Activated CD8-positive, alpha-beta memory T cell treated with anti-CD3 and anti-CD28 coated beads for 1 hour (primary cell): Measurements from ENCODE around the gene KCTD3.

Source experiments
- DNase-seq, 2 donors: peaks; one replicate each; pipeline ENCODE4 v3.0.0-alpha.2; 2020; ENCODE audit warnings: low read depth in 1 of 2; ENCODE audit errors: extremely low read depth in 1 of 2

The KCTD3 gene

DNA sequence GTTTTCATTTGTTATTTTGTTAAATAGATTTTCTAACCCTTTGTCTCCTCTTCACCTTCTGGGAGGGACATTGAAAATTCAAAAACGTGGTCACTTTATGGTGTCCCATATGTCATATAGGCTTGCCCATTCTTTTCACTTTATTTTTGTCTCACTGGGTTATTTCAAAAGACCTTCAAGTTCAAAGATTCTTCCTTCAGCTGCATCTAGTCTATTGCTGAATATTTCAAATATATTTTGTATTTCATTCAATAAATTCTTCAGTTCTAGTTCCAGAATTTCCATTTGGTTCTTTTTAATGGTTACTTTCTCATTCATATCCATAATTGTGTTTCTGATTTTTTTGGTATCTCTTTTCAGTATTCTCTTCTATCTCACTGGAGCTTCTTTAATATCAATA, 11.6 kb upstream of the KCTD3 start:
- no peak for DNase-seq

DNA sequence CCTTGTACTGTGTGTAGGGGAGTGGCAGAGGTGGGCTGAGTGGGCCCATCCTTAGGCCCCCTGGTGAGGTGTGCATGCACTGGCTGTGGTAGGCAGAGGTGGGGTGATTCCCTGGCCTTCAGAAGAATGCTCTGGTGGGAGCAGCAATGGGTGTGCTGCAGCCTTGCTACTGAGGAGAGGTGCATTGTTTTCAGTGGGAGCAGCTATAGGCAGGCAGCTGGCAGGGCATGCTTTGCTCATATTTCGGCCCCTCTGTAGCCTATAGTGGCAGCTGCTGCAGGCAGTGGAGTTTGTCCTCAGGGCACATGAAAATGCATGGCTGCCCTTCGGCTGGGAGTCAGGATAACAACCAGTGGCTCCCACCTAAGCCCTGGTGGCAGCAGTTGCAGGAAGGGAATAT, 10.1 kb upstream of the KCTD3 start:
- no peak for DNase-seq

DNA sequence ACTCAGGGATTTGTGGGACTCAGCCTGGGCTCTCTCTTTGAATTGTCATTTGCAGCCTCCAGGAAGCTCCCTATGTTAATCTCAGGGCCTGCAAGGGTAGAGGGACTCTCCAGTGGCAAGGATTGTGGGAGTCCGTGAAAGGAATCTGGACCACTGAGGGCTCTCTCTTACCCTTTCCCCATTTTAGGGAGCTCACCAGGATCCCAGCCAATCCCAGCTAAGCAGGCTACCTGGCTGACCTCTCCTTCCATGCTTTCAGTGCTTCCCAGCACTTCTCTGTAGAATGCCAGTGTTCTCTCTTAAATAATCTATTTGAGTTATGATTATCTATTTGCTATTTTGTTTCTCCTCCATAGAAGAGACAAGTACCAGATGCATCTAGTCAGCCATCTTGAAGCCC, 9.6 kb upstream of the KCTD3 start:
- DNase-seq = no peak

- no peak for DNase-seq
Observed at GRCh38 chr1:215557992-215558626, 9.0 kb upstream of the KCTD3 start.

GRCh38 chr1:215567491-215568298, 591 bp downstream of the KCTD3 start:
- peak in 1 of 2 donors; percentile 6 for DNase-seq

- DNase-seq = no peak
Observed at GRCh38 chr1:215568299-215568692, 1.2 kb downstream of the KCTD3 start.

GRCh38 chr1:215569986-215570824, 3.1 kb downstream of the KCTD3 start:
- no peak for DNase-seq

DNA sequence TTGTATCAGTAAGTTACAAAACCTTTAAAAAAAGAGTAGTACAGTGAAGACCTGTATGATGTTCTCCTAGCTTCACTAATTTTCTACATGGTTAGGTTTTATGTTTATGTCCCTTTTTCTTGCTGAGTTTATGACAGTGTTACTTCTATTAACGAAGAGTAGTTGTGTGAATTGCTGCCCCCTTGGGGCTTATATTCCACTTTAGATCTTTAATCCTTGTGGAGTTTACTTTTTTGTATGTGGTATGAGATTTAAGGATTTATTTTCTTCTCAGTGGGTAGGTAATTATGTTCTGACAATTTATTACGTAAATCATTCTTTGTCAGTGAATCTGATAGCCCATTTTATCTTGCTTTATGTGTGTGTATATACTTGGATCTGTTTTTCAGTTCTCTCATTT, 14.8 kb downstream of the KCTD3 start:
- no peak for DNase-seq

DNA sequence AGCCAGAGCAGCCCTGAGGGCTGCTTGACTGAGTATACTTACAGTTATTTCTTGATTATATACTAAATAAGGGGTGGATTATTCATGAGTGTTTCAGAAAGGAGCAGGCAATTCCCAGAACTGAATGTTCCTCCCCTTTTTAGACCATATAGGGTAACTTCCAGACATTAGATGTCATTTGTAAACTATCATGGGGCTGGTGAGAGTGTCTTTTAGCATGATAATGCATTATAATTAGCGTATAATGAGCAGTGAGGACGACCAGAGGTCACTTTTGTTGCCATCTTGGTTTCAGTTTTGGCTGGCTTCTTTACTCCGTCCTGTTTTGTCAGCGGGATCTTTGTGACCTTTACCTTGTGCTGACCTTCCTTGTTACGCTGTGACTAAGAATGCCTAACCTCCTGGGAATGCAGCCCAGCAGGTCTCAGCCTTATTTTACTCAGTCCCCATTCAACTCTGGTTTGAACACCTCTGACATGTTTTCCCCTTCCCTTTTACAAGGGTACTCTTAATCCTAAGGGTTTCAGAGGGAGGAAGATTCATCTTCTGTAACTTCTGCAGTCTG, 16.2 kb downstream of the KCTD3 start:
- no peak for DNase-seq

- DNase-seq = no peak
Observed at GRCh38 chr1:215584389-215584788, 17.3 kb downstream of the KCTD3 start.

GRCh38 chr1:215589650-215590435, 22.7 kb downstream of the KCTD3 start:
- no peak for DNase-seq

GRCh38 chr1:215590779-215591491, 23.8 kb downstream of the KCTD3 start:
- DNase-seq = no peak

DNA sequence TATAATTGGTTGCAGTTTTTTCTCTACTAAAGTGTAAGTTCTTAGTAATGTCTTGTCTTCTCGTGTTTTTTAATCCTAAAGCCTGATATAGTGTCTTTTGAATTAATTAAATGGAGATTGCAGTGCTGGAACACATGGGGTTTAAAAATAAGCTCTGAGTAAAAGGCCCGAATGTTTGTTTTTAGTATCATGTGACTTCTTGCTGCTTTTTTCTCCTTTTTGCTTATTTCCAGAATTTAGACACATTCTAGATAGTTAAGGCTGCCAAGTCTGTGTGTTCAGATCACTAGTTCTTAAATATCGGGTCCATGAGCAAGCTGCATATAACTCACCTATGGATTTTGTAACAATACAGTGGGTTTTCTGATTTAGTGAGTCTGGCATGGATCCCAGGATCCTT, 27.5 kb downstream of the KCTD3 start:
- DNase-seq = no peak

GRCh38 chr1:215595231-215595630, 28.1 kb downstream of the KCTD3 start:
- DNase-seq = no peak

GRCh38 chr1:215597961-215598360, 30.9 kb downstream of the KCTD3 start:
- DNase-seq = no peak

GRCh38 chr1:215599418-215600074, 32.4 kb downstream of the KCTD3 start:
- no peak for DNase-seq

GRCh38 chr1:215600258-215600792, 33.2 kb downstream of the KCTD3 start:
- no peak for DNase-seq

GRCh38 chr1:215600867-215601266, 33.8 kb downstream of the KCTD3 start:
- no peak for DNase-seq

- no peak for DNase-seq
Observed at GRCh38 chr1:215601276-215601675, 34.2 kb downstream of the KCTD3 start.
